Endothelial cell (in vitro differentiated cells): Measurements from ENCODE around the gene PRR29. TPM values are rescaled to one million over a fixed set of nuclear protein-coding genes. Genes with fewer than 3 reads are reported as not detected.

Source experiments
- DNase-seq: peaks from one replicate; pipeline ENCODE4 v3.0.0; 2021; ENCODE audit warnings: low spot score
- H3K27ac Mint-ChIP-seq: one replicate; pipeline ENCODE4 v1.8.0; 2021; ENCODE audit warnings: mixed read lengths, inconsistent platforms; ENCODE audit not compliant: unreplicated experiment
- H3K27me3 Mint-ChIP-seq: one replicate; pipeline ENCODE4 v1.8.0; 2021; ENCODE audit warnings: mild to moderate bottlenecking, moderate library complexity, mixed read lengths, inconsistent platforms; ENCODE audit not compliant: unreplicated experiment
- H3K36me3 Mint-ChIP-seq: one replicate; pipeline ENCODE4 v1.8.0; 2021; ENCODE audit warnings: mild to moderate bottlenecking, low read depth, mixed read lengths, inconsistent platforms; ENCODE audit not compliant: unreplicated experiment
- H3K4me1 Mint-ChIP-seq: one replicate; pipeline ENCODE4 v1.8.0; 2021; ENCODE audit warnings: mild to moderate bottlenecking, mixed read lengths, inconsistent platforms; ENCODE audit not compliant: unreplicated experiment
- H3K4me3 Mint-ChIP-seq: one replicate; pipeline ENCODE4 v1.8.0; 2021; ENCODE audit warnings: mild to moderate bottlenecking, mixed read lengths, inconsistent platforms; ENCODE audit not compliant: unreplicated experiment
- H3K9me3 Mint-ChIP-seq: one replicate; pipeline ENCODE4 v1.8.0; 2021; ENCODE audit warnings: mixed read lengths, inconsistent platforms; ENCODE audit not compliant: unreplicated experiment
- total RNA-seq: library from RNA; stranded (reverse); fragmentation: NEBNext Ultra II Directional; extraction: Animal tissue kit (Norgen Biotek cat#: 25700); gene quantifications from one replicate; pipeline ENCODE4 v1.2.1, GENCODE V29; 2021; ENCODE audit not compliant: unreplicated experiment
- TF ChIP-seq, protein P1 (sequence below): fragments of 200-600 bp; sonication (generic); IDR thresholded peaks from one replicate; pipeline ENCODE4 v1.5.0; 2021; ENCODE audit warnings: antibody characterized with exemption; ENCODE audit not compliant: unreplicated experiment

The PRR29 gene
- total RNA-seq, 1 donor from 2014 or later, result 25.3 TPM

DNA sequence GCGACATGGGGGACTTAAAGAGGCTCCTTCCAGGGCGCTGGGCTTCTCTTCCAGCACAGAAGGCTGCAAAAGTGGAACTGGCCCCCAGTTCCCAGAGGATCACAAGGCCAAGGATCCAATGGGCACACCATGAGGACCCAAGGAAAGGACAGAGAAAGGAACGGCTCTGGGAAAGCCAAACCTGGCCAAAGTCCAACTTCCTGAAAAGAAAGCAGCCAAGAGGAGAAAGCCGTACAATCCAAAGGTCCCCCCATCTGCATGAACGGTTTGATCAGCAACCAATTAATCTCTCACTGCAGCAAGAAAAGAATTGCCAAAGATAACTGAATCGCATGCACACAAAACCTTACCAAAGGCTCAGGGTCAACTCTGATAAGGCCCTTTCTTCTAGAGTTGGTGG is 42.1 kb downstream of the PRR29 start:
- H3K9me3 Mint-ChIP-seq, result no peaks in the 10 kb centered on the region
- peaks cover 3% of the 10 kb centered on the region for H3K27me3 Mint-ChIP-seq
- no peak overlapping the region for H3K27ac Mint-ChIP-seq
- no peak for DNase-seq
- TF ChIP-seq, protein P1, sequence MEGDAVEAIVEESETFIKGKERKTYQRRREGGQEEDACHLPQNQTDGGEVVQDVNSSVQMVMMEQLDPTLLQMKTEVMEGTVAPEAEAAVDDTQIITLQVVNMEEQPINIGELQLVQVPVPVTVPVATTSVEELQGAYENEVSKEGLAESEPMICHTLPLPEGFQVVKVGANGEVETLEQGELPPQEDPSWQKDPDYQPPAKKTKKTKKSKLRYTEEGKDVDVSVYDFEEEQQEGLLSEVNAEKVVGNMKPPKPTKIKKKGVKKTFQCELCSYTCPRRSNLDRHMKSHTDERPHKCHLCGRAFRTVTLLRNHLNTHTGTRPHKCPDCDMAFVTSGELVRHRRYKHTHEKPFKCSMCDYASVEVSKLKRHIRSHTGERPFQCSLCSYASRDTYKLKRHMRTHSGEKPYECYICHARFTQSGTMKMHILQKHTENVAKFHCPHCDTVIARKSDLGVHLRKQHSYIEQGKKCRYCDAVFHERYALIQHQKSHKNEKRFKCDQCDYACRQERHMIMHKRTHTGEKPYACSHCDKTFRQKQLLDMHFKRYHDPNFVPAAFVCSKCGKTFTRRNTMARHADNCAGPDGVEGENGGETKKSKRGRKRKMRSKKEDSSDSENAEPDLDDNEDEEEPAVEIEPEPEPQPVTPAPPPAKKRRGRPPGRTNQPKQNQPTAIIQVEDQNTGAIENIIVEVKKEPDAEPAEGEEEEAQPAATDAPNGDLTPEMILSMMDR, result no peak
- H3K4me1 Mint-ChIP-seq, result no peaks in the 10 kb centered on the region
- peaks cover 32% of the 10 kb centered on the region for H3K36me3 Mint-ChIP-seq
- H3K4me3 Mint-ChIP-seq, result no peak overlapping the region

DNA sequence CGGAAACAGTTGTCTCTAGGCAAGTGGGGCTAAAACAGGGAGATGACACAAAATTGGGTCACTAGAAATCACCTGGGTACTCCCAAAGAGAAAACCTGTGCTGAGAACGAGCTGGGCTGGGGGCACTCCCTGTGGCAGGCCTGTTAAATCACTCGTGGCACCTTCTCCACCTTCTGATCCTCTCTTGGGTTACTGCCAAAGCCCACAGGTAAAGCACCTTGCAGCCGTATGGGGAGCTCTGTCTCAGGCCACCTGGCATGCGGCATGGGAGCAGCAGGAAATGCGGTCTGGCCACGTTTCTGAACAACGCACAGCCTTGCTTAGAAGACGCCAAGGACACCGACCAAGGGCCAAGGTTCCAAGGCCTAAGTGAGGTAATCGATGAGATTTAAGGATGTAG is 43.8 kb downstream of the PRR29 start:
- H3K4me3 Mint-ChIP-seq, result no peak overlapping the region
- H3K4me1 Mint-ChIP-seq, result no peaks in the 10 kb centered on the region
- peaks cover 3% of the 10 kb centered on the region for H3K27me3 Mint-ChIP-seq
- no peak overlapping the region for H3K27ac Mint-ChIP-seq
- TF ChIP-seq, protein P1, result no peak
- H3K9me3 Mint-ChIP-seq, result no peaks in the 10 kb centered on the region
- peaks cover 38% of the 10 kb centered on the region for H3K36me3 Mint-ChIP-seq
- no peak for DNase-seq

DNA sequence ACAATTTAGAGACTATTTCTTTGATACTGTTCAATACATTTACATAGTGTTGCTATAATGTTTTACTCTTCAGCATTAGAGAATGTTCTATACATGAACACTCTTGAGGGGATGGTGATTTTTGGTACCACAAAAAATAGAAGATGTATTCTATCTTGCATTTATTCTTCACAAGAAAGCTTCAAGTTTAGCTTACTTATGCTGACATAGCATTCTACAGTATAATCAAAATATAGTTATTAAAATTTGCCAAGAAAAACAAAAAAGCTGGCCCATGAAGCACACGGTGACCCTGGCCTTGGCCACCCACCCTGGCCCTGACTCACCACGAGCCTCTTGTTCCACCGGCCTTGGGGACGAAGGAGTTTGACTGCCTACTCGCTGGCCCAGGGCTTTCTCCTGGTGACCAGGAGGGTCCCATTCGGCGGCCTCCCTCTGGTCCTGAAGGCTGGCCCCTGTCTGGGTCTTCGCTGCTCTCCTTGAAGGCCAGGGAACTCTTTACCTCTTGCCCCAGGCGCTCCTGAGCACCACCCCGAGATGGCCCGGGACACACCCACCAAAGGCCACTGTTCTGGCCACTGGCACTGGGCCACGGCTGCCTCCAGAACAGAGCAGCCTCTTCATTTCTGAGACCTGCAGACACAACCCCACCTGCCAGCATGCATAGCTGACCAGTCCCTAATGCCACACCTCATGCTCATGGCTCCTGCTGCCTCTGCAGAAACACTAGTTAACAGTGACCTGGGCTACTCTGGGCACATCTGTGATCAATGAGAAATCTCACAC is 44.7 kb downstream of the PRR29 start:
- TF ChIP-seq, protein P1, result no peak
- H3K4me3 Mint-ChIP-seq, result no peak overlapping the region
- no peak overlapping the region for H3K27ac Mint-ChIP-seq
- DNase-seq, result no peak
- H3K36me3 Mint-ChIP-seq, result peaks cover 43% of the 10 kb centered on the region
- H3K9me3 Mint-ChIP-seq, result no peaks in the 10 kb centered on the region
- H3K27me3 Mint-ChIP-seq, result peaks cover 3% of the 10 kb centered on the region
- H3K4me1 Mint-ChIP-seq, result no peaks in the 10 kb centered on the region

DNA sequence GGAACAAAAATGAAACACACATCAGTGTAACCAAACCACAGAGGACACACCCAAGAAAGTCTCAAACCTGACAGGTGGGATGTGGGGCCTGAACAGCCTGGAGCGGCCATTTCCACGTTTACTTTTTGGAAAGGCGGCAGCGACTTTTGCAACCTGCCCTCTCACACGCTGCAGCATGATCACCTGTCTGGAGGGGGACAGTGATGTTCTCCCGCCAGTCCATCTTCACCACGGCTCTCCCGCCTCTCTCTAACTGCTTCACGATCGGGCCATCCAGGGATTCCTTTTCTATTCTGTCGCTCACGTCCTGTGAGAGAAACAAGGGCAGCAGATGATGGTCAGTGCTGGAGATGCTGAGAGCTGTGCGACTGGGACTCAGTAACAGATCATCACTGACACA is 47.0 kb downstream of the PRR29 start:
- H3K36me3 Mint-ChIP-seq, result peaks cover 38% of the 10 kb centered on the region
- no peak overlapping the region for H3K4me3 Mint-ChIP-seq
- no peak for DNase-seq
- H3K4me1 Mint-ChIP-seq, result no peaks in the 10 kb centered on the region
- no peak overlapping the region for H3K27ac Mint-ChIP-seq
- peaks cover 3% of the 10 kb centered on the region for H3K27me3 Mint-ChIP-seq
- TF ChIP-seq, protein P1, result no peak
- H3K9me3 Mint-ChIP-seq, result no peaks in the 10 kb centered on the region

DNA sequence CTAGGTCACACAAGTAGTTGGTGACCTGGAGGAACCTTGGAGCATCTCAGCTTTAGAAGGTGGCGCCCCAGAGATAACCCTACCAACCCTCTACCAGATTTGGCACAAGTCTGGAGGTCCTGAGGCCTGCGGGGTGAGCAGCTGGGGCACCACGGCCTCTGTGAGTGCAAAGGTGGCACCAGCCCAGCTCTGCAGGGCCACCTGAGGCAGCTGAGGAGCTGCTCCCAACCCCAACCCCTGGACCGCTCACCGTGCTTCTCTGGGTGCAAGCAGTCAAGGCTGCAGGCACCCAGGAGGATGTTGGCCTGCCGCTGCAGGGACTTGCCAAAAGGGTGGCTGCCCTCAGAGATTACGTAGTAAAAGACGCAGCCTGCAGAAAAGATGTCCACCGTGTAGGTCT is 50.7 kb downstream of the PRR29 start:
- Mint-ChIP-seq H3K36me3 (peaks cover 39% of the 10 kb centered on the region), H3K4me3 (no peak overlapping the region), H3K27ac (no peak overlapping the region), H3K9me3 (no peaks in the 10 kb centered on the region), H3K4me1 (peaks cover 8% of the 10 kb centered on the region), H3K27me3 (peaks cover 5% of the 10 kb centered on the region)
- DNase-seq, result no peak
- TF ChIP-seq, protein P1, result no peak
